Body of pancreas (tissue), 4 donors: ENCODE measurements around the gene RPLP2.

Source experiments
- CTCF ChIP-seq, 7 experiments: fragments of 450-650 bp in 4 of 7; fragments of 200-600 bp in 3 of 7; sonication (generic) in 3 of 7; IDR thresholded peaks; one replicate each; pipeline ENCODE4 v1.5.1; 2016 to 2019; ENCODE audit warnings: antibody characterized with exemption in 7 of 7
- POLR2A ChIP-seq, 3 donors: fragments of 450-650 bp; IDR thresholded peaks; one replicate each; pipeline ENCODE4 v1.6.1; 2016; ENCODE audit warnings: antibody characterized with exemption in 3 of 3, mild to moderate bottlenecking in 2 of 3

- TF ChIP-seq POLR2A (IDR thresholded peaks at IDR 0.05) = peak; percentile 69 to 97 (median 72)
- peak in 5 of 7 experiments; percentile 7 to 44 (median 39) for TF ChIP-seq CTCF (IDR thresholded peaks at IDR 0.05)
Observed at GRCh38 chr11:819129-819931, 9.6 kb downstream of the RPLP2 start.
